GM06990 (cell line): ENCODE data around the gene ASPN.

ENCODE experiments used
- DNase-seq: peaks from one replicate; pipeline ENCODE4 v3.0.0-alpha.2; 2011; ENCODE audit not compliant: insufficient read length; ENCODE audit errors: extremely low read depth
- H3K27me3 ChIP-seq: replicated peaks from 2 replicates; pipeline ENCODE4 v1.6.0; 2011; ENCODE audit warnings: low read length; ENCODE audit not compliant: control insufficient read depth, insufficient read depth
- H3K36me3 ChIP-seq: 2 replicates; pipeline ENCODE4 v1.5.1; 2011; ENCODE audit warnings: low read length; ENCODE audit not compliant: control insufficient read depth, insufficient read depth
- H3K4me3 ChIP-seq: replicated peaks from 2 replicates; pipeline ENCODE4 v1.5.1; 2011; ENCODE audit warnings: low read depth, mild to moderate bottlenecking, control low read depth, low read length
- CTCF ChIP-seq: IDR thresholded peaks from 2 replicates; pipeline ENCODE4 v1.5.1; 2011; ENCODE audit warnings: low read length, control low read depth, mild to moderate bottlenecking, inconsistent platforms; ENCODE audit not compliant: insufficient read depth, poor library complexity, severe bottlenecking

The ASPN gene

DNA sequence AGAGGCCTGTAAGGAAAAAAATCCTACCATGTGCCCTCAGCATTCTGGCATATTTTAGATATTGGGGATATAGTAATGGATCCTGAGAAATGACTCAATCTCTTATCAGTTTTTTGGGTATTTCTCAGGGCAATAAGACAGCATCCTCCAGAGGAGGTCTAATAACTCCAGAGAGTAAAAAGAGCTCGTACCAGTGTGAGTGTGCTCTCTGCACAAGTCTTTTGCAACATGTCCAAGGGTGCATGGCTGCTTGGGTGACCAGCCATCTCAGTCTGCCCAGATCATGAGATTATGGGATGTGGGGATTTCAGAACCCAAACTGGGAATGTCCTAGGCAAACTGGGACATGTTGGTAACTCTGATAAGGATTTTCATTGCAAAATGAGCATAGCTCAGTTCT, 15.3 kb downstream of the ASPN start:
- Histone ChIP-seq H3K27me3 (no peaks in the 10 kb centered on the region), H3K4me3 (no peak overlapping the region), H3K36me3 (no peaks in the 10 kb centered on the region)
- TF ChIP-seq CTCF: no peak
- DNase-seq: no peak

DNA sequence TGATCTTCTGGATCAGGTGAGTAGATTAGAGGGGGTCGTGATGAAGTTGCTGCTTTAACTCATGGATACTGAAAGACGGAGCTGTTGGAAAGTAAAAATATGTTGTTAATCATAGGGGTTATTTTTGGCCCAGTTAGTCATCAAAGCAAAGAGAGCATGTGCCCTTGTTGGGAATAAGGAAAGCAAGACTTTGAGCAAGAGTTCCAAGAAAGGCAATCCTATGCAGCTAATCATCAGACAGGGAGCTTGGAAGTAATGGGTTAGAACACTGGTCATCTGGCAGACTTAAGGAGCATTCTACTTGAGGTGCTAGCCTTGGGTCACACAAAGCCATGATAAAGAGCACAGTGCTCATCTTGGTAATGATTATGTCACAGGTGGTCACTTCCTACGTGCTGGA, 18.3 kb downstream of the ASPN start:
- no peak for TF ChIP-seq CTCF
- Histone ChIP-seq H3K36me3 (no peaks in the 10 kb centered on the region), H3K4me3 (no peak overlapping the region), H3K27me3 (no peaks in the 10 kb centered on the region)
- no peak for DNase-seq

DNA sequence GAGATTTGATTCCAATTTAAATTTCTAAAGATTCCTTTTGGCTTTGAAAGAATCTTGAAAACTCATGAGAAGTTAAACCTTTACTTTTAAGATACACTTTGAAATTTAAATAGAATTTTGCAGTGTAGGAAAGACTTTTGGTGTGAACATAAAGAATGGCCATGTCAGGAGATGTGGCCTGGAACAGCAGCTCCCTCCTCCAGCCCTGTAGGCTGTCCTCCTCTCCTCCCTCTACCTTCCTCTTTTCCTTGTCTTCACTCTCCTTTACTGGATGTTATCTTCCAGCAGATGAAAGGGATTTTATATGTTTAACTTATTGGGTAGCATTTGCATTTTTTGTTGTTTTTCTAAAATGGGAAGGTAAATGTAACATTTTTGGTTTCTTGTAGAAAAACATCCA, 18.9 kb downstream of the ASPN start:
- H3K36me3 ChIP-seq: no peaks in the 10 kb centered on the region
- no peak for TF ChIP-seq CTCF
- no peak for DNase-seq
- H3K4me3 ChIP-seq: no peak overlapping the region
- H3K27me3 ChIP-seq: no peaks in the 10 kb centered on the region

GRCh38 chr9:92457576-92457975, 24.7 kb downstream of the ASPN start:
- TF ChIP-seq CTCF: no peak
- DNase-seq: no peak

GRCh38 chr9:92455217-92455616, 27.1 kb downstream of the ASPN start:
- no peaks in the 10 kb centered on the region for H3K36me3 ChIP-seq
- H3K4me3 ChIP-seq: no peak overlapping the region
- no peaks in the 10 kb centered on the region for H3K27me3 ChIP-seq
- no peak for DNase-seq
- peak; percentile 49 for TF ChIP-seq CTCF

More at GRCh38 chr9:92457576-92457975, 24.7 kb downstream of the ASPN start:
- no peaks in the 10 kb centered on the region for H3K36me3 ChIP-seq
- H3K27me3 ChIP-seq: no peaks in the 10 kb centered on the region
- no peak overlapping the region for H3K4me3 ChIP-seq

- Histone ChIP-seq H3K4me3 (no peak overlapping the region), H3K36me3 (no peaks in the 10 kb centered on the region), H3K27me3 (no peaks in the 10 kb centered on the region)
- no peak for DNase-seq
- no peak for TF ChIP-seq CTCF
These were observed 35.8 kb downstream of the ASPN start for GRCh38 chr9:92446536-92446935.
